ENCODE data around the gene HDAC11.

HDAC11 gene

GRCh38 chr3:13501056-13501455, 20.9 kb downstream of the HDAC11 start:
- H3K27ac ChIP-seq: no peak overlapping the region
- TF ChIP-seq CTCF (IDR thresholded peaks at IDR 0.05) (no peak), ZFX (IDR thresholded peaks at IDR 0.05; ENCODE audit: borderline replicate concordance) (no peak)

GRCh38 chr3:13501521-13501920, 21.4 kb downstream of the HDAC11 start:
- no peak for TF ChIP-seq CTCF (IDR thresholded peaks at IDR 0.05)
- no peak for TF ChIP-seq ZFX (IDR thresholded peaks at IDR 0.05; ENCODE audit: borderline replicate concordance)
- no peak overlapping the region for H3K27ac ChIP-seq

GRCh38 chr3:13501958-13502790, 22.1 kb downstream of the HDAC11 start:
- no peak overlapping the region for H3K27ac ChIP-seq
- TF ChIP-seq ZFX (IDR thresholded peaks at IDR 0.05; ENCODE audit: borderline replicate concordance) (no peak), CTCF (IDR thresholded peaks at IDR 0.05) (no peak)

- TF ChIP-seq CTCF (IDR thresholded peaks at IDR 0.05) (no peak), ZFX (IDR thresholded peaks at IDR 0.05; ENCODE audit: borderline replicate concordance) (no peak)
- no peak overlapping the region for H3K27ac ChIP-seq
Measured at GRCh38 chr3:13502791-13503060, 22.6 kb downstream of the HDAC11 start.

GRCh38 chr3:13504161-13504831, 24.2 kb downstream of the HDAC11 start:
- TF ChIP-seq ZFX (IDR thresholded peaks at IDR 0.05; ENCODE audit: borderline replicate concordance) (no peak), CTCF (IDR thresholded peaks at IDR 0.05) (no peak)
- no peak overlapping the region for H3K27ac ChIP-seq

- no peak for TF ChIP-seq CTCF (IDR thresholded peaks at IDR 0.05)
- TF ChIP-seq ZFX (IDR thresholded peaks at IDR 0.05; ENCODE audit: borderline replicate concordance): no peak
- no peak overlapping the region for H3K27ac ChIP-seq
Measured at GRCh38 chr3:13505147-13506130, 25.3 kb downstream of the HDAC11 start.

All from 22Rv1 (cell line).